Measurements from ENCODE around the gene NLRP12.

- TF ChIP-seq POLR2A (IDR thresholded peaks at IDR 0.05; ENCODE audit: low read length) (no peak), GATA1 (IDR thresholded peaks at IDR 0.05; ENCODE audit: low read depth, low read length) (no peak)
Measured at GRCh38 chr19:53872762-53873161, 48.6 kb upstream of the NLRP12 start.

Data from erythroblast (primary cell).